Activated T-helper 1 cell treated with anti-CD3 and anti-CD28 coated beads, Interleukin-12 subunit alpha, Interleukin-12 subunit beta, Interleukin-2, Interleukin-4 antibody, amounts not matched to agents 30 ng/mL and 10 ng/mL and 1 ng/mL, durations not matched to agents 14 hours and 24 hours and 36 hours (primary cell): ENCODE data around the gene PIK3C2A. TPM values are rescaled to one million over a fixed set of nuclear protein-coding genes. Genes with fewer than 3 reads are reported as not detected.

ENCODE experiments used
- DNase-seq: peaks from one replicate; pipeline ENCODE4 v3.0.0; 2021; ENCODE audit warnings: low spot score
- H3K27ac Mint-ChIP-seq: one replicate; pipeline ENCODE4 v1.8.0; 2021; ENCODE audit warnings: mild to moderate bottlenecking, mixed read lengths
- H3K27me3 Mint-ChIP-seq: one replicate; pipeline ENCODE4 v1.8.0; 2022; ENCODE audit warnings: mild to moderate bottlenecking, moderate library complexity, mixed read lengths; ENCODE audit not compliant: insufficient read depth
- H3K36me3 Mint-ChIP-seq: one replicate; pipeline ENCODE4 v1.8.0; 2021; ENCODE audit warnings: low read depth, mixed read lengths
- H3K4me1 Mint-ChIP-seq: one replicate; pipeline ENCODE4 v1.8.0; 2021; ENCODE audit warnings: low read depth, mixed read lengths
- H3K4me3 Mint-ChIP-seq: one replicate; pipeline ENCODE4 v1.8.0; 2021; ENCODE audit warnings: mild to moderate bottlenecking, moderate library complexity, mixed read lengths
- H3K9me3 Mint-ChIP-seq: one replicate; pipeline ENCODE4 v1.8.0; 2021; ENCODE audit warnings: mixed read lengths
- intact Hi-C: fragments of 100-400 bp; cut with micrococcal nuclease; formaldehyde crosslinking; loops from one replicate; pipeline ENCODE4 v1.15.1; 2024
- total RNA-seq: library from RNA; stranded (reverse); gene quantifications from 2 replicates; pipeline ENCODE4 v1.2.3, GENCODE V29; 2022

Gene PIK3C2A
- total RNA-seq, 1 donor from 2014 or later, result 31.8 TPM

GRCh38 chr11:17164361-17165246 is 43.2 kb downstream of the PIK3C2A start:
- Mint-ChIP-seq H3K27ac (peak overlapping the region; percentile 40), H3K4me1 (peaks cover 51% of the 10 kb centered on the region), H3K4me3 (no peak overlapping the region), H3K27me3 (no peaks in the 10 kb centered on the region), H3K9me3 (no peaks in the 10 kb centered on the region), H3K36me3 (peaks cover 16% of the 10 kb centered on the region)
- DNase-seq, result no peak
- intact Hi-C loops, result no loop called here

- peaks cover 45% of the 10 kb centered on the region for H3K4me1 Mint-ChIP-seq
- no peak for DNase-seq
- H3K36me3 Mint-ChIP-seq, result peaks cover 12% of the 10 kb centered on the region
- no peak overlapping the region for H3K27ac Mint-ChIP-seq
- no peaks in the 10 kb centered on the region for H3K27me3 Mint-ChIP-seq
- intact Hi-C loops, result no loop called here
- no peak overlapping the region for H3K4me3 Mint-ChIP-seq
- H3K9me3 Mint-ChIP-seq, result no peaks in the 10 kb centered on the region
Observed at GRCh38 chr11:17163736-17164135, 44.0 kb downstream of the PIK3C2A start.

GRCh38 chr11:17163291-17163690 is 44.5 kb downstream of the PIK3C2A start:
- DNase-seq, result no peak
- Mint-ChIP-seq H3K4me1 (peaks cover 43% of the 10 kb centered on the region), H3K27me3 (no peaks in the 10 kb centered on the region), H3K4me3 (no peak overlapping the region), H3K9me3 (no peaks in the 10 kb centered on the region), H3K36me3 (peaks cover 9% of the 10 kb centered on the region), H3K27ac (no peak overlapping the region)
- intact Hi-C loops, result no loop called here

- no peaks in the 10 kb centered on the region for H3K27me3 Mint-ChIP-seq
- H3K9me3 Mint-ChIP-seq, result no peaks in the 10 kb centered on the region
- peaks cover 8% of the 10 kb centered on the region for H3K36me3 Mint-ChIP-seq
- intact Hi-C loops, result no loop called here
- peak overlapping the region; percentile 62 for H3K27ac Mint-ChIP-seq
- H3K4me3 Mint-ChIP-seq, result no peak overlapping the region
- DNase-seq, result no peak
- peaks cover 43% of the 10 kb centered on the region for H3K4me1 Mint-ChIP-seq
Observed at GRCh38 chr11:17162376-17162775, 45.4 kb downstream of the PIK3C2A start.

GRCh38 chr11:17161515-17161914 is 46.3 kb downstream of the PIK3C2A start:
- peaks cover 43% of the 10 kb centered on the region for H3K4me1 Mint-ChIP-seq
- H3K36me3 Mint-ChIP-seq, result peaks cover 8% of the 10 kb centered on the region
- no peak overlapping the region for H3K27ac Mint-ChIP-seq
- H3K4me3 Mint-ChIP-seq, result no peak overlapping the region
- no peaks in the 10 kb centered on the region for H3K27me3 Mint-ChIP-seq
- intact Hi-C loops, result no loop called here
- H3K9me3 Mint-ChIP-seq, result no peaks in the 10 kb centered on the region
- no peak for DNase-seq

GRCh38 chr11:17159441-17159840 is 48.3 kb downstream of the PIK3C2A start:
- H3K9me3 Mint-ChIP-seq, result no peaks in the 10 kb centered on the region
- intact Hi-C loops, result no loop called here
- no peaks in the 10 kb centered on the region for H3K27me3 Mint-ChIP-seq
- H3K36me3 Mint-ChIP-seq, result peaks cover 14% of the 10 kb centered on the region
- no peak overlapping the region for H3K27ac Mint-ChIP-seq
- peaks cover 39% of the 10 kb centered on the region for H3K4me1 Mint-ChIP-seq
- DNase-seq, result no peak
- no peak overlapping the region for H3K4me3 Mint-ChIP-seq

Other genes with a start within 250 kb of the PIK3C2A start
- 8.3 and 10.3 TPM in 2 replicates for gene PLEKHA7, start 193.6 kb downstream of the PIK3C2A start, total RNA-seq
- gene RPS13, start 130.3 kb downstream of the PIK3C2A start, total RNA-seq, result 1,187 and 1,191 TPM in 2 replicates
- gene NUCB2, start 68.8 kb upstream of the PIK3C2A start, total RNA-seq, result 51.1 and 61.7 TPM in 2 replicates
- gene NCR3LG1, start 143.8 kb upstream of the PIK3C2A start, total RNA-seq, result 8.2 and 8.6 TPM in 2 replicates
- 1.4 and 1.6 TPM in 2 replicates for gene KCNJ11, start 180.7 kb upstream of the PIK3C2A start, total RNA-seq